ENCODE results near the gene SORCS2.

DNA sequence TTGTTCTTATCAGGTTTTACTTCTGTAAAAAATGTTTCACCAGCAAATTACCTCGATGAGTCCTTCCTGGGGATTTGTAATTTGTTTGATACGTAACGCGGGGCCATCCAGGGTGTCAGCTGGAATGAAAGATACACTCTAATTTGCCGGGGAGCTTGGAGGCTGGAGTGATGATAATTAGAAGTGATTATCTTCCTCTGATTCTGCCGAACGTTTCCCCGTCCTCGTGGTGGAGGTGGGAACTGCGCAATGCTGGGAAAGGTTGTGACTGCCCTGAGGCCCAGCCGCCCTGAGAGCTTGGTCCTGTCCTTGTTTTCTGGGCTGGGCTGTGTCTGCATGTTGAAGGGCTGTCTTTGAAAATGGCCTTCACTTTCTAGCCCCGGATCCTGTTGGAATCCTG lies 48.0 kb downstream of the SORCS2 start:
- TF ChIP-seq POLR2AphosphoS5 (IDR thresholded peaks at IDR 0.05; ENCODE audit: low read depth, low read length) (no peak), REST (IDR thresholded peaks at IDR 0.05; ENCODE audit: insufficient read depth in 1 of 2, low read depth in 2 of 2, low read length in 2 of 2) (no peak), TAF1 (IDR thresholded peaks at IDR 0.05; ENCODE audit: borderline replicate concordance, insufficient read depth, low read length) (no peak)

Measured in PFSK-1 (cell line).